OCI-LY3 (cell line): ENCODE data around the gene CD300H.

Experiments used
- CTCF ChIP-seq: fragments of 200-600, 300-600 bp; sonication (generic); IDR thresholded peaks from 2 replicates; pipeline ENCODE4 v1.5.1; 2014; ENCODE audit warnings: antibody characterized with exemption, low read length, low read depth
- EZH2phosphoT487 ChIP-seq: fragments of 200-600 bp; shearing (Covaris generic); IDR thresholded peaks from 2 replicates; pipeline ENCODE4 v1.6.1; 2018; ENCODE audit warnings: antibody characterized with exemption, mixed run types, low read depth

GRCh38 chr17:74569020-74570003, 2.0 kb upstream of the CD300H start:
- no peak for TF ChIP-seq EZH2phosphoT487
- TF ChIP-seq CTCF: no peak
